ENCODE measurements around the gene ETV6. TPM values are rescaled to one million over a fixed set of nuclear protein-coding genes. Genes with fewer than 3 reads are reported as not detected.

ETV6 gene
- total RNA-seq, 1 experiment from 2014 or later, result 6.4 TPM

GRCh38 chr12:11859705-11860425, 210.4 kb downstream of the ETV6 start:
- in situ Hi-C loops (cut with HindIII; ENCODE audit: low pct_unique_long_range_greater_than_20kb, low sequenced_read_pairs), result no loop called here
- no peak for DNase-seq (ENCODE audit: low read depth, low spot score)

- in situ Hi-C loops (cut with HindIII; ENCODE audit: low pct_unique_long_range_greater_than_20kb, low sequenced_read_pairs), result no loop called here
Measured at GRCh38 chr12:11861155-11861863, 211.8 kb downstream of the ETV6 start.

GRCh38 chr12:11861864-11862600, 212.6 kb downstream of the ETV6 start:
- in situ Hi-C loops (cut with HindIII; ENCODE audit: low pct_unique_long_range_greater_than_20kb, low sequenced_read_pairs), result no loop called here
- DNase-seq (ENCODE audit: low read depth, low spot score), result no peak

More at GRCh38 chr12:11861155-11861863, 211.8 kb downstream of the ETV6 start:
- DNase-seq (ENCODE audit: low read depth, low spot score), result peak; percentile 34

GRCh38 chr12:11862798-11863197, 213.3 kb downstream of the ETV6 start:
- in situ Hi-C loops (cut with HindIII; ENCODE audit: low pct_unique_long_range_greater_than_20kb, low sequenced_read_pairs), result no loop called here
- DNase-seq (ENCODE audit: low read depth, low spot score), result no peak

- in situ Hi-C loops (cut with HindIII; ENCODE audit: low pct_unique_long_range_greater_than_20kb, low sequenced_read_pairs), result no loop called here
- no peak for DNase-seq (ENCODE audit: low read depth, low spot score)
Measured at GRCh38 chr12:11863478-11863906, 214.0 kb downstream of the ETV6 start.

GRCh38 chr12:11863988-11864387, 214.5 kb downstream of the ETV6 start:
- DNase-seq (ENCODE audit: low read depth, low spot score), result no peak
- in situ Hi-C loops (cut with HindIII; ENCODE audit: low pct_unique_long_range_greater_than_20kb, low sequenced_read_pairs), result no loop called here

GRCh38 chr12:11865824-11866223, 216.3 kb downstream of the ETV6 start:
- no peak for DNase-seq (ENCODE audit: low read depth, low spot score)
- in situ Hi-C loops (cut with HindIII; ENCODE audit: low pct_unique_long_range_greater_than_20kb, low sequenced_read_pairs), result no loop called here

GRCh38 chr12:11868027-11868426, 218.6 kb downstream of the ETV6 start:
- in situ Hi-C loops (cut with HindIII; ENCODE audit: low pct_unique_long_range_greater_than_20kb, low sequenced_read_pairs), result no loop called here
- DNase-seq (ENCODE audit: low read depth, low spot score), result no peak

- in situ Hi-C loops (cut with HindIII; ENCODE audit: low pct_unique_long_range_greater_than_20kb, low sequenced_read_pairs), result no loop called here
- DNase-seq (ENCODE audit: low read depth, low spot score), result no peak
Measured at GRCh38 chr12:11869406-11869805, 219.9 kb downstream of the ETV6 start.

- in situ Hi-C loops (cut with HindIII; ENCODE audit: low pct_unique_long_range_greater_than_20kb, low sequenced_read_pairs), result no loop called here
- no peak for DNase-seq (ENCODE audit: low read depth, low spot score)
Measured at GRCh38 chr12:11870041-11870451, 220.6 kb downstream of the ETV6 start.

GRCh38 chr12:11872055-11872454, 222.6 kb downstream of the ETV6 start:
- DNase-seq (ENCODE audit: low read depth, low spot score), result no peak
- in situ Hi-C loops (cut with HindIII; ENCODE audit: low pct_unique_long_range_greater_than_20kb, low sequenced_read_pairs), result no loop called here

- DNase-seq (ENCODE audit: low read depth, low spot score), result no peak
- in situ Hi-C loops (cut with HindIII; ENCODE audit: low pct_unique_long_range_greater_than_20kb, low sequenced_read_pairs), result no loop called here
Measured at GRCh38 chr12:11875414-11875935, 226.0 kb downstream of the ETV6 start.

GRCh38 chr12:11876307-11876706, 226.8 kb downstream of the ETV6 start:
- in situ Hi-C loops (cut with HindIII; ENCODE audit: low pct_unique_long_range_greater_than_20kb, low sequenced_read_pairs), result no loop called here
- no peak for DNase-seq (ENCODE audit: low read depth, low spot score)

- DNase-seq (ENCODE audit: low read depth, low spot score), result no peak
- in situ Hi-C loops (cut with HindIII; ENCODE audit: low pct_unique_long_range_greater_than_20kb, low sequenced_read_pairs), result no loop called here
Measured at GRCh38 chr12:11877102-11877826, 227.8 kb downstream of the ETV6 start.

- no peak for DNase-seq (ENCODE audit: low read depth, low spot score)
- in situ Hi-C loops (cut with HindIII; ENCODE audit: low pct_unique_long_range_greater_than_20kb, low sequenced_read_pairs), result no loop called here
Measured at GRCh38 chr12:11877869-11878780, 228.7 kb downstream of the ETV6 start.

- no peak for DNase-seq (ENCODE audit: low read depth, low spot score)
- in situ Hi-C loops (cut with HindIII; ENCODE audit: low pct_unique_long_range_greater_than_20kb, low sequenced_read_pairs), result no loop called here
Measured at GRCh38 chr12:11879306-11879705, 229.8 kb downstream of the ETV6 start.

- DNase-seq (ENCODE audit: low read depth, low spot score), result no peak
- in situ Hi-C loops (cut with HindIII; ENCODE audit: low pct_unique_long_range_greater_than_20kb, low sequenced_read_pairs), result no loop called here
Measured at GRCh38 chr12:11880381-11880780, 230.9 kb downstream of the ETV6 start.
